Measurements from ENCODE around the gene AGAP2. TPM values are rescaled to one million over a fixed set of nuclear protein-coding genes. Genes with fewer than 3 reads are reported as not detected.

AGAP2 gene
- total and polyA plus RNA-seq, 9 of the 15 experiments (the other 6 are each of a cell fraction or from before 2014, with no cell fraction given) = 0.04 to 0.77 (median 0.28) TPM; not detected in 1

- TF ChIP-seq ZNF79 (CRISPR knock-in tag; IDR thresholded peaks at IDR 0.05; ENCODE audit: low read depth) (no peak), SMC3 (conservative IDR thresholded peaks at IDR 0.05; ENCODE audit: insufficient read depth, low read depth, low read length) (no peak), PML (IDR thresholded peaks at IDR 0.05; ENCODE audit: low read length) (no peak), PYGO2 (tag; IDR thresholded peaks at IDR 0.05) (no peak), MBD2 (IDR thresholded peaks at IDR 0.05; ENCODE audit: borderline replicate concordance, low read depth) (no peak), POLR2G (IDR thresholded peaks at IDR 0.05; ENCODE audit: low read depth, low read length) (peak; percentile 52), NCOA2 (IDR thresholded peaks at IDR 0.05; ENCODE audit: partially characterized antibody in 2 of 2) (no peak), JUN (IDR thresholded peaks at IDR 0.05; ENCODE audit: borderline replicate concordance, low read depth, low read length) (no peak), JUN (CRISPR knock-in tag; IDR thresholded peaks at IDR 0.05; ENCODE audit: borderline replicate concordance) (no peak), SUPT5H (IDR thresholded peaks at IDR 0.05) (0 out of 2 replicates have a peak, but pooled peaks have one; percentile 29), SRSF9 (IDR thresholded peaks at IDR 0.05; ENCODE audit: borderline replicate concordance, low read depth, low read length) (no peak), YBX1 (IDR thresholded peaks at IDR 0.05) (no peak; the same call in 1 of the 2 replicates), BRF1 (IDR thresholded peaks at IDR 0.05; ENCODE audit: borderline replicate concordance, extremely low read depth, insufficient read length) (no peak), HLTF (IDR thresholded peaks at IDR 0.05) (0 out of 2 replicates have a peak, but pooled peaks have one; percentile 47), SMAD2 (IDR thresholded peaks at IDR 0.05; ENCODE audit: low read depth, low read length) (no peak), TAL1 (IDR thresholded peaks at IDR 0.05) (no peak), HDAC2 (IDR thresholded peaks at IDR 0.05) (0 out of 2 replicates have a peak, but pooled peaks have one; percentile 26), ZNF707 (CRISPR knock-in tag; conservative IDR thresholded peaks at IDR 0.05) (no peak), KDM5B (IDR thresholded peaks at IDR 0.05; ENCODE audit: insufficient replicate concordance, low read depth, low read length) (peak; percentile 41), SP1 (CRISPR knock-in tag; IDR thresholded peaks at IDR 0.05) (no peak; the same call in 1 of the 2 replicates), PHF20 (IDR thresholded peaks at IDR 0.05; ENCODE audit: partially characterized antibody) (no peak), CHD2 (IDR thresholded peaks at IDR 0.05; ENCODE audit: low read depth, low read length) (no peak), GTF2F1 (IDR thresholded peaks at IDR 0.05; ENCODE audit: low read depth, low read length) (no peak), HNRNPK (IDR thresholded peaks at IDR 0.05; ENCODE audit: low read depth, low read length, poor library complexity, severe bottlenecking) (no peak), ELF2 (CRISPR knock-in tag; IDR thresholded peaks at IDR 0.05) (no peak), THRB (CRISPR knock-in tag; conservative IDR thresholded peaks at IDR 0.05) (peak; percentile 86; the same call in 1 of the 2 replicates), YY1 (IDR thresholded peaks at IDR 0.05; ENCODE audit: borderline replicate concordance in 1 of 3, control insufficient read depth in 1 of 3, extremely low read depth in 1 of 3, insufficient read depth in 3 of 3, insufficient read length in 1 of 3, insufficient replicate concordance in 2 of 3, low read depth in 1 of 3, low read length in 2 of 3) (peak in 2 of 3 experiments; percentile 67 to 79)
- TF ChIP-seq, protein P1, sequence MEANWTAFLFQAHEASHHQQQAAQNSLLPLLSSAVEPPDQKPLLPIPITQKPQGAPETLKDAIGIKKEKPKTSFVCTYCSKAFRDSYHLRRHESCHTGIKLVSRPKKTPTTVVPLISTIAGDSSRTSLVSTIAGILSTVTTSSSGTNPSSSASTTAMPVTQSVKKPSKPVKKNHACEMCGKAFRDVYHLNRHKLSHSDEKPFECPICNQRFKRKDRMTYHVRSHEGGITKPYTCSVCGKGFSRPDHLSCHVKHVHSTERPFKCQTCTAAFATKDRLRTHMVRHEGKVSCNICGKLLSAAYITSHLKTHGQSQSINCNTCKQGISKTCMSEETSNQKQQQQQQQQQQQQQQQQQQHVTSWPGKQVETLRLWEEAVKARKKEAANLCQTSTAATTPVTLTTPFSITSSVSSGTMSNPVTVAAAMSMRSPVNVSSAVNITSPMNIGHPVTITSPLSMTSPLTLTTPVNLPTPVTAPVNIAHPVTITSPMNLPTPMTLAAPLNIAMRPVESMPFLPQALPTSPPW (CRISPR knock-in tag; IDR thresholded peaks at IDR 0.05) = peak; percentile 91
Observed at GRCh38 chr12:57754411-57755193, 16.1 kb upstream of the AGAP2 start, which contains the start of gene MARCHF9 (continued).
